ENCODE measurements around the gene CMTM7.

The CMTM7 gene

GRCh38 chr3:32492684-32493436 is 101.2 kb downstream of the CMTM7 start:
- no peak for DNase-seq (ENCODE audit: low spot score)

GRCh38 chr3:32493437-32494414 is 102.1 kb downstream of the CMTM7 start:
- DNase-seq (ENCODE audit: low spot score), result no peak

GRCh38 chr3:32495085-32495484 is 103.4 kb downstream of the CMTM7 start:
- no peak for DNase-seq (ENCODE audit: low spot score)

GRCh38 chr3:32495609-32496008 is 104.0 kb downstream of the CMTM7 start:
- DNase-seq (ENCODE audit: low spot score), result no peak

DNA sequence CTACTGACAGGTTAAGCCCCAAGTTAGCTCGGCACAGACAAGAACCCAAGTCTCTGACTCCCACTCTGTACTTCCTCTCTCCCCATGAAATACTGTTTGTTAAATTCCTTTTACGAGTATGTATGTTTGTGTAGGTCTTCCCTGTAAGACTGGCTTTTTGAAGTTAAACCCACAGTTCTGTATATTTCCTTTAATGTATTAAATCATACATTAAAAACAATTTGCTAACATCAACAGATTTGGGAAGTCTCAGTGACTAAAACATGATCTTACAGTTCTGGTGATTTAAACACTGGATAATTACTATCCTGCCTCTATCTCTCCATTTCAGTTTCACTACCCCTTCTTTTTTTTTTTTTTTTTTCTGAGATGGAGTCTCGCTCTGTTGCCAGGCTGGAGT is 106.6 kb downstream of the CMTM7 start:
- no peak for DNase-seq (ENCODE audit: low spot score)

- no peak for DNase-seq (ENCODE audit: low spot score)
Observed at GRCh38 chr3:32498992-32499391, 107.3 kb downstream of the CMTM7 start.

- no peak for DNase-seq (ENCODE audit: low spot score)
Observed at GRCh38 chr3:32499585-32499984, 107.9 kb downstream of the CMTM7 start.

DNA sequence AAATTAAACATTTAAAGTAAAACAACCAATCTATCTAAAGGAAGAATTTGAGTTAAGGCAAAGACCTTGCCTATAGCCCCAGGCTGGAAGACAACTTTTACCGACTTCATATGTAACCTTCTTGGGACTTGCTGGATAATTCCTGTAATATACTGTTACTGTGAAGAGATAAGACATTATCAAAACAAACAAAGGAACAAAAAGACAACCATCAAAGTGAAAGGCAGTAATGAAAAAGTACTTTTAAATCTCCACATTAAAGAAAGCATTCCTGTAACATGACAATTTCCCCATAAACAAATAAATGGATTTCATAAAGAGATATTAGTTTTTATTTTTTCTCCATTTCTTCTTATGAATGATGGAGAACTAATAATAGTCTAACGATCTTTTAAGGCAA is 108.6 kb downstream of the CMTM7 start:
- DNase-seq (ENCODE audit: low spot score), result no peak

DNA sequence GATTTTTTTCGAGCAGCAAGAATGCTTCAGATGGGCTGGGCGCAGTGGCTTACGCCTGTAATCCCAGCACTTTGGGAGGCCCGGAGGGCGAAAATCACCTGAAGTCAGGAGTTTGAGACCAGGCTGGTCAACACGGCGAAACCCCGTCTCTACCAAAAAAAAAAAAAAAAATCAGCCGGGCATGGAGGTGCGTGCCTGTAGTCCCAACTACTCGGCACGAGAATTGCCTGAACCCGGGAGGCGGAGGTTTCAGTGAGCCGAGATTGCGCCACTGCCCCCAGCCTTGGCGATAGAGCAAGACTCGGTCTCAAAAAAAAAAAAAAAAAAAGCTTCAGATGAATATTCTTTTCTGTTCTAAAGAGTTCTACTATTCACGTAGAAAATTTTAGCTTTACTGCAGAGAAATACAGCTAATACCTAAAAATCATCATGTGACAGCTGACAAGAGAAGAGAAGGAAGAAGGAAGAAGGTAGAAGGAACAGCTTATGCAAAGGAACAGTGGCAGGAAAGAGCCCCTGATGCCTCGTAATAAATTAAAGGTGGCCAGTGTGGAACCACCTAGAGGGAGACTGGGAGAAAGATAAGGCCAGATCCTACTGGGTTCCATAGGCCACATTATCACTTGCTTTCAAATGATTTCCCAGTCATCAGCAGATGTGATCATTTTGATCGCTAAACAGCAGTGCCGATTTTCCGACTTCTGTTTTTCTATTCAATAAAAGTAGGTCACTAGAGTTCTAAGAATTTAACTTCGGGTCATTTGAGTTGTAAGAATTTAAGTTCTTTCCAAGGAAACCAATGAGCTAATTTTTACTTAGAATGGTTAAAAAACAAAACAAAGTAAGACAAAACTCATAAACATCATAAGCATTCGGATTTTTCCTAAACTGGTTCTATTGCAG is 109.5 kb downstream of the CMTM7 start:
- DNase-seq (ENCODE audit: low spot score), result no peak

DNA sequence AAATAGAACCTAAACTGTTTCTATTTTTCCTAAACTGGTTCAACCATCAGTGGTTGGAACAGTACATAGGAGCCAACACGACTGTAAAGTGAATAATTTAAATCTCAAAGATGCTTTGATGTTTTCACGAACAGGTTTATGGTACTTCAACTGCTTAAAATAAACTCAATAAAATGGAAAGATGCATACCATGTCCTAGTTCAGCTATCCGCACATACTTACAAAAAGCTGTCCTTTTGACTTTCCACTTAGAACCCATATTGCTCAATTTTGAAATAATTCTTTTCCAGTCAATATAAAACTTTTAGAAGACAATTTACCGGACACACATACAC is 110.1 kb downstream of the CMTM7 start:
- no peak for DNase-seq (ENCODE audit: low spot score)

- peak; percentile 81 for DNase-seq (ENCODE audit: low spot score)
Observed at GRCh38 chr3:32502118-32502945, 110.7 kb downstream of the CMTM7 start, which contains the start of gene CMTM6. TSS of gene CMTM6 (minus strand) at chr3:32502852. CDS start at chr3:32502745, 107 bp downstream.

DNA sequence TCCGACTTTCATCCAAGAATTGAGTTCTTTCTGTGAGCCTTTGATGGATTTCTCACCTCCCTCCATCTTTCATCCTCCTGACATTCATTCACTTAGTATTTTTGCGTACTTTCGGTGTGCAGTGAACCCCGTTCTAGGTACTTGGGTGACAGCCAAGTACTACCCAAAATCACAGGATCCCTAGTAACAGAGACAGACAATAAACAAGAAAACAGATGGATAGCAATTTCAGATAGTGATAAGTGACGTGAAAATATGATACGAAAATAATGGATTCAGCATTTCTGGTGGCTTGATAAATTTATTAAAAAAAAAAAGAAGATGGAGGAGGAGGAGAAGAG is 111.3 kb downstream of the CMTM7 start:
- DNase-seq (ENCODE audit: low spot score), result no peak

Measured in SW480 (cell line).